ENCODE data around the gene NFIB. TPM values are rescaled to one million over a fixed set of nuclear protein-coding genes. Genes with fewer than 3 reads are reported as not detected.
A peak's percentile ranks its signal among the peaks of the same experiment; 100 is the strongest.

Gene NFIB
- total and polyA plus RNA-seq, 2 donors (not counting 3 experiments of a cell fraction or from before 2014, with no cell fraction given): 26.4 to 174 TPM

- H3K9me3 ChIP-seq (replicated peaks; ENCODE audit: control insufficient read depth, insufficient read depth, low read length): no peaks in the 10 kb centered on the region
- no peaks in the 10 kb centered on the region for H3K36me3 ChIP-seq (ENCODE audit: control insufficient read depth in 2 of 2, extremely low read depth in 1 of 2, insufficient read depth in 2 of 2, low read length in 2 of 2)
- no peaks in the 10 kb centered on the region for H3K9me1 ChIP-seq (replicated peaks; ENCODE audit: control insufficient read depth, extremely low read depth, insufficient read depth, low read length)
- dilution Hi-C loops (cut with MboI; ENCODE audit: extremely low pct_ligation_motif_present, low sequenced_read_pairs) (no loop called here), intact Hi-C loops (cut with micrococcal nuclease) (loop anchor here (2.0 to 5.0 kb wide), 2 partner anchors 57 to 99 kb away; no protein-coding TSS in a partner anchor)
- peak overlapping the region; percentile 48 for H3K27ac ChIP-seq (ENCODE audit: insufficient read depth, low read depth, low read length)
- peak overlapping the region; percentile 57 for H3K4me2 ChIP-seq (ENCODE audit: insufficient read depth, low read length)
- peaks cover 79% of the 10 kb centered on the region for H3K79me2 ChIP-seq (ENCODE audit: control insufficient read depth, insufficient read depth, low read length)
- POLR2A ChIA-PET: no interaction called here
- peak; percentile 66 for FAIRE-seq
- H2AFZ ChIP-seq (ENCODE audit: low read depth, low read length): no peak overlapping the region
- H3K4me3 ChIP-seq (replicated peaks in 1 of 3; ENCODE audit: insufficient read depth in 1 of 3, low read depth in 1 of 3, low read length in 3 of 3): no peak overlapping the region
- no peak for TF ChIP-seq GATA2 (IDR thresholded peaks at IDR 0.05; ENCODE audit: insufficient read depth, insufficient read length, low read depth, low read length)
- H3K4me1 ChIP-seq (ENCODE audit: control insufficient read depth, extremely low read depth, insufficient read depth, low read length): peaks cover 85% of the 10 kb centered on the region
- no peaks in the 10 kb centered on the region for H4K20me1 ChIP-seq (replicated peaks; ENCODE audit: control insufficient read depth, extremely low read depth, insufficient read depth, low read length)
- no peaks in the 10 kb centered on the region for H3K27me3 ChIP-seq (ENCODE audit: control insufficient read depth in 2 of 2, insufficient read depth in 2 of 2, low read length in 2 of 2)
- peak overlapping the region; percentile 55 for H3K9ac ChIP-seq (replicated peaks; ENCODE audit: extremely low read depth, insufficient read depth, low read length)
- peak; percentile 65 for DNase-seq (ENCODE audit: low read depth, low spot score)
- CTCF ChIA-PET: interaction anchor here (0.9 to 2.3 kb wide), 4 partner anchors 8 to 139 kb away, joined by 3 to 12 read pairs (median 6); no protein-coding TSS in a partner anchor
- BruUV-seq (replicated peaks): no TSS peak
Measured at GRCh38 chr9:14214065-14214684, 99.8 kb downstream of the NFIB start.

GRCh38 chr9:14213504-14213903 lies 100.4 kb downstream of the NFIB start:
- Histone ChIP-seq H3K79me2 (ENCODE audit: control insufficient read depth, insufficient read depth, low read length) (peaks cover 80% of the 10 kb centered on the region), H3K9me1 (replicated peaks; ENCODE audit: control insufficient read depth, extremely low read depth, insufficient read depth, low read length) (no peaks in the 10 kb centered on the region), H3K4me1 (ENCODE audit: control insufficient read depth, extremely low read depth, insufficient read depth, low read length) (peaks cover 87% of the 10 kb centered on the region), H3K9ac (replicated peaks; ENCODE audit: extremely low read depth, insufficient read depth, low read length) (no peak overlapping the region), H3K4me3 (replicated peaks in 1 of 3; ENCODE audit: insufficient read depth in 1 of 3, low read depth in 1 of 3, low read length in 3 of 3) (no peak overlapping the region), H3K4me2 (ENCODE audit: insufficient read depth, low read length) (peak overlapping the region; percentile 3), H3K9me3 (replicated peaks; ENCODE audit: control insufficient read depth, insufficient read depth, low read length) (no peaks in the 10 kb centered on the region), H3K36me3 (ENCODE audit: control insufficient read depth in 2 of 2, extremely low read depth in 1 of 2, insufficient read depth in 2 of 2, low read length in 2 of 2) (no peaks in the 10 kb centered on the region), H2AFZ (ENCODE audit: low read depth, low read length) (no peak overlapping the region), H4K20me1 (replicated peaks; ENCODE audit: control insufficient read depth, extremely low read depth, insufficient read depth, low read length) (no peaks in the 10 kb centered on the region), H3K27me3 (ENCODE audit: control insufficient read depth in 2 of 2, insufficient read depth in 2 of 2, low read length in 2 of 2) (no peaks in the 10 kb centered on the region), H3K27ac (ENCODE audit: insufficient read depth, low read depth, low read length) (peak overlapping the region; percentile 48)
- TF ChIP-seq MAX (IDR thresholded peaks at IDR 0.05; ENCODE audit: insufficient read depth, insufficient read length) (no peak), JUN (IDR thresholded peaks at IDR 0.05; ENCODE audit: borderline replicate concordance, insufficient read depth, insufficient read length, low read depth) (no peak), FOS (IDR thresholded peaks at IDR 0.05; ENCODE audit: borderline replicate concordance, insufficient read depth, low read length) (no peak), GATA2 (IDR thresholded peaks at IDR 0.05; ENCODE audit: insufficient read depth, insufficient read length, low read depth, low read length) (no peak), EZH2 (IDR thresholded peaks at IDR 0.05; ENCODE audit: borderline replicate concordance, low read depth, low read length, severe bottlenecking) (no peak), POLR2AphosphoS5 (IDR thresholded peaks at IDR 0.05; ENCODE audit: insufficient read depth, low read depth, low read length) (no peak), POLR2A (IDR thresholded peaks at IDR 0.05; ENCODE audit: low read depth, low read length) (no peak), MYC (IDR thresholded peaks at IDR 0.05; ENCODE audit: low read depth, low read length) (no peak)
- TF ChIP-seq, protein P1, sequence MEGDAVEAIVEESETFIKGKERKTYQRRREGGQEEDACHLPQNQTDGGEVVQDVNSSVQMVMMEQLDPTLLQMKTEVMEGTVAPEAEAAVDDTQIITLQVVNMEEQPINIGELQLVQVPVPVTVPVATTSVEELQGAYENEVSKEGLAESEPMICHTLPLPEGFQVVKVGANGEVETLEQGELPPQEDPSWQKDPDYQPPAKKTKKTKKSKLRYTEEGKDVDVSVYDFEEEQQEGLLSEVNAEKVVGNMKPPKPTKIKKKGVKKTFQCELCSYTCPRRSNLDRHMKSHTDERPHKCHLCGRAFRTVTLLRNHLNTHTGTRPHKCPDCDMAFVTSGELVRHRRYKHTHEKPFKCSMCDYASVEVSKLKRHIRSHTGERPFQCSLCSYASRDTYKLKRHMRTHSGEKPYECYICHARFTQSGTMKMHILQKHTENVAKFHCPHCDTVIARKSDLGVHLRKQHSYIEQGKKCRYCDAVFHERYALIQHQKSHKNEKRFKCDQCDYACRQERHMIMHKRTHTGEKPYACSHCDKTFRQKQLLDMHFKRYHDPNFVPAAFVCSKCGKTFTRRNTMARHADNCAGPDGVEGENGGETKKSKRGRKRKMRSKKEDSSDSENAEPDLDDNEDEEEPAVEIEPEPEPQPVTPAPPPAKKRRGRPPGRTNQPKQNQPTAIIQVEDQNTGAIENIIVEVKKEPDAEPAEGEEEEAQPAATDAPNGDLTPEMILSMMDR (IDR thresholded peaks at IDR 0.05; ENCODE audit: extremely low read depth in 1 of 2, insufficient read depth in 1 of 2, low read depth in 1 of 2, low read length in 2 of 2): no peak
- CTCF ChIA-PET: interaction anchor here (0.9 to 1.5 kb wide), 4 partner anchors 8 to 140 kb away, joined by 3 to 5 read pairs (median 4); no protein-coding TSS in a partner anchor
- dilution Hi-C loops (cut with MboI; ENCODE audit: extremely low pct_ligation_motif_present, low sequenced_read_pairs) (no loop called here), intact Hi-C loops (cut with micrococcal nuclease) (loop anchor here (2.0 to 5.0 kb wide), 2 partner anchors 56 to 117 kb away; no protein-coding TSS in a partner anchor)
- DNase-seq (ENCODE audit: low read depth, low spot score): no peak
- POLR2A ChIA-PET: no interaction called here
- no TSS peak for BruUV-seq (replicated peaks)
- FAIRE-seq: no peak

Data from endothelial cell of umbilical vein (primary cell).